ENCODE results near the gene ZDHHC14.

ZDHHC14 gene

DNA sequence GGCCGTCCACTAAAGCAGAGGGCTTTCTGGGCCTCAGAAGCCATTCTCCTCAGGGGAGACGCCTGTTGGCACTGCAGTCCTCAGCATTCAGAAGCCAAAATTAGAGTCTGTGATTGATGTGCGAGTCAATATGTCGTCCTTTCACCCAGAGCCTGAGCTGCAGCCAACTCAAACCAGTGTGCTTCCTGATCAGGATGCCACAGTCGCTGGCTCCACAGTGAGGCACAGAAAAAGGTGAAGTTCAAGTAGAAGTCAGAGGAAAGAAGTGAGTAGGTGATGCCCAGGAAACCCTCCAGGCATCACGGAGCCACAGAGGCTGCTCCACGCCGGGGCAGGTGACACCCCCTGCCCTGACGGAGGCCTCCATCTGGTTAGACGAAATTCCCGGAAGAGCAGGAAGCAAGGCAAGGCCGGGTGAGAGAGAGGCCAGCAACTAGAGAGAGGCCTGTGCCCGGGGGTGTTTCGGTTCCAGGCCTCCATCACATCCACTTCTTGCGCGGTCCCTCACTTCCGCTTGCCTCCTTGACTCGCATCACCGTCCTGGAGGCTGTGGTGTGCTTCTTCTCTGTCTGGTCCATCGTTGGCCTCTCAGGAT, 264.3 kb downstream of the ZDHHC14 start:
- TF ChIP-seq TAF1 (IDR thresholded peaks at IDR 0.05; ENCODE audit: low read depth) (no peak), EP300 (IDR thresholded peaks at IDR 0.05; ENCODE audit: borderline replicate concordance) (no peak), EGR1 (IDR thresholded peaks at IDR 0.05) (no peak)

DNA sequence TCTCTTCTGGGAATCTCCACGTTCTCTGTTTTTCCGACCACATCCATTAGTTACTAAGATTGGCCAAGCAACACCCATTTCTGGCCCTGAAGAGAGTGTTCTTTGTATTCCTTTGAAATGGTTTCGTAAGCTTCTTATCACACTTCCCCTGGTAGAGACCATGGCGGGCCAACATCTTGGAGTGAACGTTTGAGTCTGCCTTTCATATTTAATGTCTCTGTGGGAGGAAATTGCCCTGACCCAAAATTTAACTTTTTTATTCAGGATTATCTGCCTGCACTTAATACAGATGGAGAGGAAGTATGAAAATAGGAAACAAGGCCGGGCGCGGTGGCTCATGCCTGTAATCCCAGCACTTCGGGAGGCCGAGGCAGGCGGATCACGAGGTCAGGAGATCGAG, 265.0 kb downstream of the ZDHHC14 start:
- TF ChIP-seq TCF12 (IDR thresholded peaks at IDR 0.05; ENCODE audit: low read depth) = no peak
- TF ChIP-seq, protein P1, sequence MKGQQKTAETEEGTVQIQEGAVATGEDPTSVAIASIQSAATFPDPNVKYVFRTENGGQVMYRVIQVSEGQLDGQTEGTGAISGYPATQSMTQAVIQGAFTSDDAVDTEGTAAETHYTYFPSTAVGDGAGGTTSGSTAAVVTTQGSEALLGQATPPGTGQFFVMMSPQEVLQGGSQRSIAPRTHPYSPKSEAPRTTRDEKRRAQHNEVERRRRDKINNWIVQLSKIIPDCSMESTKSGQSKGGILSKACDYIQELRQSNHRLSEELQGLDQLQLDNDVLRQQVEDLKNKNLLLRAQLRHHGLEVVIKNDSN (IDR thresholded peaks at IDR 0.05) = no peak
- no peak for TF ChIP-seq YY1 (IDR thresholded peaks at IDR 0.05; ENCODE audit: low read depth)
- TF ChIP-seq NFIC (IDR thresholded peaks at IDR 0.05) = no peak
- TF ChIP-seq CEBPB (IDR thresholded peaks at IDR 0.05) = no peak
- no peak for TF ChIP-seq TEAD4 (IDR thresholded peaks at IDR 0.05)
- TF ChIP-seq EP300 (IDR thresholded peaks at IDR 0.05; ENCODE audit: borderline replicate concordance) = no peak
- TF ChIP-seq, protein P2, sequence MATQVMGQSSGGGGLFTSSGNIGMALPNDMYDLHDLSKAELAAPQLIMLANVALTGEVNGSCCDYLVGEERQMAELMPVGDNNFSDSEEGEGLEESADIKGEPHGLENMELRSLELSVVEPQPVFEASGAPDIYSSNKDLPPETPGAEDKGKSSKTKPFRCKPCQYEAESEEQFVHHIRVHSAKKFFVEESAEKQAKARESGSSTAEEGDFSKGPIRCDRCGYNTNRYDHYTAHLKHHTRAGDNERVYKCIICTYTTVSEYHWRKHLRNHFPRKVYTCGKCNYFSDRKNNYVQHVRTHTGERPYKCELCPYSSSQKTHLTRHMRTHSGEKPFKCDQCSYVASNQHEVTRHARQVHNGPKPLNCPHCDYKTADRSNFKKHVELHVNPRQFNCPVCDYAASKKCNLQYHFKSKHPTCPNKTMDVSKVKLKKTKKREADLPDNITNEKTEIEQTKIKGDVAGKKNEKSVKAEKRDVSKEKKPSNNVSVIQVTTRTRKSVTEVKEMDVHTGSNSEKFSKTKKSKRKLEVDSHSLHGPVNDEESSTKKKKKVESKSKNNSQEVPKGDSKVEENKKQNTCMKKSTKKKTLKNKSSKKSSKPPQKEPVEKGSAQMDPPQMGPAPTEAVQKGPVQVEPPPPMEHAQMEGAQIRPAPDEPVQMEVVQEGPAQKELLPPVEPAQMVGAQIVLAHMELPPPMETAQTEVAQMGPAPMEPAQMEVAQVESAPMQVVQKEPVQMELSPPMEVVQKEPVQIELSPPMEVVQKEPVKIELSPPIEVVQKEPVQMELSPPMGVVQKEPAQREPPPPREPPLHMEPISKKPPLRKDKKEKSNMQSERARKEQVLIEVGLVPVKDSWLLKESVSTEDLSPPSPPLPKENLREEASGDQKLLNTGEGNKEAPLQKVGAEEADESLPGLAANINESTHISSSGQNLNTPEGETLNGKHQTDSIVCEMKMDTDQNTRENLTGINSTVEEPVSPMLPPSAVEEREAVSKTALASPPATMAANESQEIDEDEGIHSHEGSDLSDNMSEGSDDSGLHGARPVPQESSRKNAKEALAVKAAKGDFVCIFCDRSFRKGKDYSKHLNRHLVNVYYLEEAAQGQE (IDR thresholded peaks at IDR 0.05; ENCODE audit: low read depth) = no peak
- no peak for TF ChIP-seq FOXM1 (IDR thresholded peaks at IDR 0.05; ENCODE audit: borderline replicate concordance, low read depth)
- TF ChIP-seq, protein P3, sequence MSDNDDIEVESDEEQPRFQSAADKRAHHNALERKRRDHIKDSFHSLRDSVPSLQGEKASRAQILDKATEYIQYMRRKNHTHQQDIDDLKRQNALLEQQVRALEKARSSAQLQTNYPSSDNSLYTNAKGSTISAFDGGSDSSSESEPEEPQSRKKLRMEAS (IDR thresholded peaks at IDR 0.05) = no peak
- TF ChIP-seq ZBTB7A (IDR thresholded peaks at IDR 0.05; ENCODE audit: low read depth) = no peak
- no peak for TF ChIP-seq TAF1 (IDR thresholded peaks at IDR 0.05; ENCODE audit: low read depth)

DNA sequence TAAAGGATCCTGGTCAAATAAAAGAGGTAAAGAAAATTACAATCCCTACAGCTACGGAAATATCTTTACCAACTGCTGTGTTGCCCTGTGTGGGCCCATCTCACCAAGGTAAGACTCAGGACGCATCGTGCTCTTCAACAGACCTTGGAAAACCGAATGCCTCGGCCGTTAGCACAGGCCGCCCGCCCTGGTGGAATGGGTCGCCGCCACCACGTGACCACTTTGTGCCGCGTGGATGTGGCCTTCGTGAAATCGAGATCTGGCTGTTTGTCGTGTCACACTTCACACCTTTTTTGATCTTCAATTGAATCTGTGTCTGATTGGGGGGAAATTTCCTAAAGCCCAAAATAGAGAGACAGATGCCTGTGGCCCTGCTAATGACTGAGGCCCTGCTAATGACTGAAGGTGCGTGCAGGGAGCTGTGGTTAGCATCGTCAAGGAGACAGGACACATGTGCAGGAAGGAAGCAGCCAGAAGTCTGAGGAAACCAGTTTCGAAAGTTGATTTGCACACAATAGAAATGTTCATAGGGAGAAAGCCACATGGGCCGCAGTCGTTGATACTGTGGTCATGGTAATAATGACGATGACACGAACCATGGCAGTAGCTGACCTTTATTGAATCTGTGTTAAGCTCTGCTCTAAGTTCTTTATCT, 266.4 kb downstream of the ZDHHC14 start:
- TF ChIP-seq EP300 (IDR thresholded peaks at IDR 0.05; ENCODE audit: borderline replicate concordance) (no peak), TCF12 (IDR thresholded peaks at IDR 0.05; ENCODE audit: low read depth) (no peak), TEAD4 (IDR thresholded peaks at IDR 0.05) (no peak), FOXM1 (IDR thresholded peaks at IDR 0.05; ENCODE audit: borderline replicate concordance, low read depth) (no peak), RAD21 (IDR thresholded peaks at IDR 0.05; ENCODE audit: low read depth) (no peak), CREB1 (IDR thresholded peaks at IDR 0.05; ENCODE audit: low read depth) (no peak), ZBTB7A (IDR thresholded peaks at IDR 0.05; ENCODE audit: low read depth) (no peak), CEBPB (IDR thresholded peaks at IDR 0.05) (no peak), YY1 (IDR thresholded peaks at IDR 0.05; ENCODE audit: low read depth) (no peak)
- TF ChIP-seq, protein P2 (IDR thresholded peaks at IDR 0.05; ENCODE audit: low read depth) = no peak
- TF ChIP-seq, protein P1 (IDR thresholded peaks at IDR 0.05) = no peak

DNA sequence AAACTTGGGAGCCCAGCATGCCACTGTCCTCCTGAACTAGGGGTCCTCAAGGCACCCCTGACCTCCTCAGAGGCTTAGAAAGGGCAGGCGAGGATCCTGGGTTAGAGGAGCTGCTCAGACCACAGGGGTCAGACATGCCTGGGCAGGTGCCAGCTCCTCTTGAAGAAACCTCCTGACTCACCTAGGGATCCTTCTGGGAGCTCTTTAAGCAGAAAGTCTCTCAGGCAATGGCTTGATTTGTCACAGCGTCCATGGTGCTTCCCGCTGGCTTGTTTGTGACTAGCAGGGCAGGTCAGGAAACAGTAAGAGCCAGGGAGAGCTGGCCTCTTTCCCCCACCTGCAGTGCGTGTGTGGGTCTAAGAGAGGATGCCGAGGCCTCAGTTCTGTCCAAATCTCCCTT, 267.6 kb downstream of the ZDHHC14 start:
- TF ChIP-seq ZBTB7A (IDR thresholded peaks at IDR 0.05; ENCODE audit: low read depth) (no peak), TCF12 (IDR thresholded peaks at IDR 0.05; ENCODE audit: low read depth) (no peak), CEBPB (IDR thresholded peaks at IDR 0.05) (no peak), TEAD4 (IDR thresholded peaks at IDR 0.05) (no peak), EGR1 (IDR thresholded peaks at IDR 0.05) (no peak), RAD21 (IDR thresholded peaks at IDR 0.05; ENCODE audit: low read depth) (no peak), NFIC (IDR thresholded peaks at IDR 0.05) (no peak), CREB1 (IDR thresholded peaks at IDR 0.05; ENCODE audit: low read depth) (no peak), TAF1 (IDR thresholded peaks at IDR 0.05; ENCODE audit: low read depth) (no peak)
- TF ChIP-seq, protein P1 (IDR thresholded peaks at IDR 0.05) = no peak

DNA sequence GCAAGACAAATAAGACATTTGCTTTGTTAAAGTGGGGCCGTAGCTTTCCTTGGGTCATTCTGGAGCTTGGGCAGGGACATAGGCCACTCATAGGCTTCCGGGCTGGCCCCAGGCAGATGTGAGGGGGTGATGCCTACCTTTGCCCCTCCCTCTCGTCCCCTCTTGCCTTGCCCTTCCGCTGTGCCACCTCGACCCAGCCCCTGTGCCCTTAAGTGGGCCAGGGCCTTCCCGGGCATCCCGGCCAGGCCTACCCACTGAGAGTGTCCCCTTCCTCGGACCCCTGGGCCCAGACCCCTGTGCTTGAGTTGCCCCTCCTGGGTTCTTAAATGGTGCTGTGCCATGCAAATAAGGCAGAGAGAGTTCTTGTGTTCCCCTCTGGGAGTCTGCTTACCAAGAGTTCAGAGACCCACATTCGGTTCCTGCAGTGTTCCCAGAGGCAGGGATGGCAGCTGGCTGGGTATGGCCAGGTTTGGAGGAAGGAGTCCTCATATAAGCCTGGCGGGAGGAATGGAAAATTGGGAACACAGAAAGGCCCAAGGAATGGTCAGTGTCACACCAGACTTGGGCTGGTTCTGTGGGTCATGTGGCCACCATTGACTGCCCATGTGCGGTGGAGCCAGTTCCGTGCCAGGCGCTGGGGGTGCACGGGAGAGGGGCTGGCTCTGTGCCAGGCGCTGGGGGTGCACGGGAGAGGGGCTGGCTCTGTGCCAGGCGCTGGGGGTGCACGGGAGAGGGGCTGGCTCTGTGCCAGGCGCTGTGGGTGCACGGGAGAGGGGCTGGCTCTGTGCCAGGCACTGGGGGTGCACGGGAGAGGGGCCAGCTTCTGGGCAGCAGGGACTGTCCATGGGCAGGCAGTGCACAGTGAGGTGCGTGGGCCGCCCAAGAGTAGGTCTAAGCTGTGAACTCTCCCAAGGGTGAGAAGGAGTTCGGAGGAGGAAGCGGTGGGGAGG, 268.6 kb downstream of the ZDHHC14 start:
- TF ChIP-seq, protein P3 (IDR thresholded peaks at IDR 0.05) = peak; percentile 68
- peak; percentile 44; the same call in 1 of the 2 replicates for TF ChIP-seq TCF12 (IDR thresholded peaks at IDR 0.05; ENCODE audit: low read depth)
- no peak for TF ChIP-seq CEBPB (IDR thresholded peaks at IDR 0.05)
- TF ChIP-seq EP300 (IDR thresholded peaks at IDR 0.05; ENCODE audit: borderline replicate concordance) = peak; percentile 57; the same call in 1 of the 2 replicates
- peak; percentile 100 for TF ChIP-seq NFIC (IDR thresholded peaks at IDR 0.05)
- TF ChIP-seq EGR1 (IDR thresholded peaks at IDR 0.05) = no peak
- peak; percentile 7; the same call in 1 of the 2 replicates for TF ChIP-seq TEAD4 (IDR thresholded peaks at IDR 0.05)
- no peak; the same call in 1 of the 2 replicates for TF ChIP-seq ZBTB7A (IDR thresholded peaks at IDR 0.05; ENCODE audit: low read depth)
- TF ChIP-seq, protein P1 (IDR thresholded peaks at IDR 0.05) = peak; percentile 74
